ENCODE results near the gene THSD7B. TPM values are rescaled to one million over a fixed set of nuclear protein-coding genes. Genes with fewer than 3 reads are reported as not detected.

Gene THSD7B
- total and polyA plus RNA-seq, 9 donors = 0.10 to 0.82 (median 0.37) TPM; not detected in 1

DNA sequence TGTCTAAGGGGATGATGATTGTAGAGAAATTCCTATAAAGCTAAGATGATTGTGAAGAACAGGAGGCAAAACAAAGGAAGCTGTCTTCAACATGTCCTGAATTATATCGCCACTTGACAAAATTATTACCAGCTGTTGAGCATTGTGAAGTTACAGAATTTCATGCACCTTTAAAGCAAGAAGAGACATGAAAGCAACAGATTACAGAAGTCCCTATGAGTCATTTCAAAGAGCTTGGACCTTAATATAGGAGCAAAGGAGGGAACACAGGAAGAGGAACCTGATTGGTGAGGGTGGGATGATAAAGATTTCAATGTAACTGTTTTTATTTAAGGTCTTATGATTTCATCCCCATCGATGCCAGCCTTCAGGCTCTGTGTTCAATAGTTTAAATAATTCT, 672.0 kb downstream of the THSD7B start:
- H3K27me3 ChIP-seq = no peaks in the 10 kb centered on the region

DNA sequence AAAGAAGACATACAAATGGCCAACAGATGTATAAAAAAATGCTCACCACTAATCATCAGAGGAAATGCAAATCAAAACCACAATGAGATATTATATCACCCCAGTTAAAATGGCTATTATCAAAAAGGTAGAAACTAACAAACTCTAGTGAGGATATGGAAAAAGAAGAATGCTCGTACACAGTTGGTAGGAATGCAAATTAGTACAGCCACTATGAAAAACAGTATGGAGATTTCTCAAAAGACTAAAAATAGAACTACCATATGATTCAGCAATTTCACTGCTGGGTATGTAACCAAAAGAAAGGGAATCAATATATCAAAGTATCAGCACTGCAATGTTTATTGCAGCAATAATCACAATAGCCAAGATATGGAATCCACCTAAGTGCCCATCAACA, 679.6 kb downstream of the THSD7B start:
- no peaks in the 10 kb centered on the region for H3K4me1 ChIP-seq (ENCODE audit: insufficient read depth)
- no peak for DNase-seq
- WGBS, 3 donors = 59 to 75% (median 64%) methylated on average over 1 of the region's 1 CpG
- no peak overlapping the region for H3K27ac ChIP-seq
- intact Hi-C loops (cut with DNase I) = loop anchor here in 1 of 4 donors (5.0 kb wide), 1 partner anchor 1992 kb away; no protein-coding TSS in a partner anchor
- no peaks in the 10 kb centered on the region for H3K9me3 ChIP-seq
- H3K36me3 ChIP-seq = no peaks in the 10 kb centered on the region
- H3K4me3 ChIP-seq = no peak overlapping the region
- H3K27me3 ChIP-seq = no peaks in the 10 kb centered on the region
- no peak for TF ChIP-seq POLR2A (IDR thresholded peaks at IDR 0.05)
- no peak for TF ChIP-seq EP300 (IDR thresholded peaks at IDR 0.05)
- TF ChIP-seq, protein P1, sequence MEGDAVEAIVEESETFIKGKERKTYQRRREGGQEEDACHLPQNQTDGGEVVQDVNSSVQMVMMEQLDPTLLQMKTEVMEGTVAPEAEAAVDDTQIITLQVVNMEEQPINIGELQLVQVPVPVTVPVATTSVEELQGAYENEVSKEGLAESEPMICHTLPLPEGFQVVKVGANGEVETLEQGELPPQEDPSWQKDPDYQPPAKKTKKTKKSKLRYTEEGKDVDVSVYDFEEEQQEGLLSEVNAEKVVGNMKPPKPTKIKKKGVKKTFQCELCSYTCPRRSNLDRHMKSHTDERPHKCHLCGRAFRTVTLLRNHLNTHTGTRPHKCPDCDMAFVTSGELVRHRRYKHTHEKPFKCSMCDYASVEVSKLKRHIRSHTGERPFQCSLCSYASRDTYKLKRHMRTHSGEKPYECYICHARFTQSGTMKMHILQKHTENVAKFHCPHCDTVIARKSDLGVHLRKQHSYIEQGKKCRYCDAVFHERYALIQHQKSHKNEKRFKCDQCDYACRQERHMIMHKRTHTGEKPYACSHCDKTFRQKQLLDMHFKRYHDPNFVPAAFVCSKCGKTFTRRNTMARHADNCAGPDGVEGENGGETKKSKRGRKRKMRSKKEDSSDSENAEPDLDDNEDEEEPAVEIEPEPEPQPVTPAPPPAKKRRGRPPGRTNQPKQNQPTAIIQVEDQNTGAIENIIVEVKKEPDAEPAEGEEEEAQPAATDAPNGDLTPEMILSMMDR (IDR thresholded peaks at IDR 0.05) = no peak

More for the DNA sequence above, 672.0 kb downstream of the THSD7B start:
- Histone ChIP-seq H3K4me3 (no peak overlapping the region), H3K27ac (no peak overlapping the region), H3K4me1 (ENCODE audit: insufficient read depth) (no peaks in the 10 kb centered on the region), H3K9me3 (no peaks in the 10 kb centered on the region), H3K36me3 (no peaks in the 10 kb centered on the region)
- no peak for DNase-seq
- no peak for TF ChIP-seq POLR2A (IDR thresholded peaks at IDR 0.05)
- TF ChIP-seq EP300 (IDR thresholded peaks at IDR 0.05) = no peak
- TF ChIP-seq, protein P1 (IDR thresholded peaks at IDR 0.05) = no peak
- 73 to 78% (median 73%) methylated on average over 2 of the region's 2 CpGs for WGBS, 3 donors
- intact Hi-C loops (cut with DNase I) = no loop called here

DNA sequence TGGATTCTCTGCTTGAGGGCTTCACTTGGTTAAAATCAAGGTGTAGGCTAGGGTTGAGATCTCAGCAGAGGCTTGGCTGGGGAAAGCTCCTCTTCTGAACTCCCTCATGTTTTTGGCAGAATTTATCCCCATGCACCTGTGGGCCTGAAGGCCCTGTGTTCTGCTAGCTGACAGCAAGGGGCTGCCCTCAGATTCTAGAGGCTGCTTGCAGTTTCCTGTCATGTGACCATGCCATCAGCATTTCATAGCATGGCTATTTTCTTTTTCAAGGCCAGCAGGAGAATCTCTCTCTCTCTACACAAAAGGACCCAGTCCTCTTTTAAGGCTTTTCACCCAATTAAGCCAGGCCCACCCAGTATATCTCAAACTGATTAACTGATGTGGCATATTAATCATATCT, 684.1 kb downstream of the THSD7B start:
- no peaks in the 10 kb centered on the region for H3K27me3 ChIP-seq
- H3K9me3 ChIP-seq = no peaks in the 10 kb centered on the region
- no peaks in the 10 kb centered on the region for H3K36me3 ChIP-seq
- H3K4me1 ChIP-seq (ENCODE audit: insufficient read depth) = no peaks in the 10 kb centered on the region
- no peak overlapping the region for H3K4me3 ChIP-seq
- no peak for TF ChIP-seq POLR2A (IDR thresholded peaks at IDR 0.05)
- TF ChIP-seq EP300 (IDR thresholded peaks at IDR 0.05) = no peak
- TF ChIP-seq, protein P1 (IDR thresholded peaks at IDR 0.05) = no peak
- H3K27ac ChIP-seq = no peak overlapping the region
- intact Hi-C loops (cut with DNase I) = no loop called here
- DNase-seq = no peak

DNA sequence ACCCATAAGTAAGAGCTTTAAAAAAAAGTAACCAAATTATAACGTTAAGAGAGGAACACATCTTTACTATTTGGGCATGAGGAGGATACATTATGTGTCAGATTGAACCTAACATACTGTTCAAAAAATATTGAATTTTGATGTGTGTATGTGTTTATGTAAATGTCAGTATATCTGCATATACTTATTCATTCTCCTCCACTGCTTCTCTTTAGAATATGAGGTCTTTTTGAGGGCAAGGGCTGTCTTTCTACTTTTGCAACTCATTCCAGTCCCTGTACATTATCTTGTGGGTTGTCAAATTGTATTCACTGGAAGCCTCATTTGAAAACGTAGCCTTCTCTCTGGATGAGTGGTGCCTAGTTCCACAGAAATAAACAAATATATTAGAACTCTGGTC, 689.5 kb downstream of the THSD7B start:
- no peak overlapping the region for H3K4me3 ChIP-seq
- 59 to 64% (median 62%) methylated on average over 2 of the region's 2 CpGs for WGBS, 3 donors
- no peaks in the 10 kb centered on the region for H3K36me3 ChIP-seq
- no peak for TF ChIP-seq EP300 (IDR thresholded peaks at IDR 0.05)
- TF ChIP-seq, protein P1 (IDR thresholded peaks at IDR 0.05) = no peak
- no peak for TF ChIP-seq POLR2A (IDR thresholded peaks at IDR 0.05)
- H3K4me1 ChIP-seq (ENCODE audit: insufficient read depth) = no peaks in the 10 kb centered on the region
- no peaks in the 10 kb centered on the region for H3K27me3 ChIP-seq
- intact Hi-C loops (cut with DNase I) = no loop called here
- DNase-seq = no peak
- H3K27ac ChIP-seq = no peak overlapping the region
- H3K9me3 ChIP-seq = no peaks in the 10 kb centered on the region
